Prostate gland (tissue), 2 donors: ENCODE measurements around the gene SIPA1. TPM values are rescaled to one million over a fixed set of nuclear protein-coding genes. Genes with fewer than 3 reads are reported as not detected.

Experiments
- DNase-seq: peaks from one replicate; pipeline ENCODE4 v3.0.0-alpha.2; 2019; ENCODE audit warnings: low spot score
- H3K27ac ChIP-seq, 2 donors: fragments of 200-600 bp; sonication (generic); 2 replicates each; pipeline ENCODE4 v1.5.1; 2017 to 2019
- H3K27me3 ChIP-seq: fragments of 200-600 bp; sonication (generic); replicated peaks from 2 replicates; pipeline ENCODE4 v1.5.1; 2019; ENCODE audit not compliant: insufficient read depth
- H3K36me3 ChIP-seq, 2 donors: fragments of 200-600 bp; sonication (generic); 1 replicate in 1 of 2; 2 replicates in 1 of 2; pipeline versions ENCODE4 v1.5.1 to v1.8.1; 2017 to 2019
- H3K4me1 ChIP-seq: fragments of 200-600 bp; sonication (generic); replicated peaks from 2 replicates; pipeline ENCODE4 v1.5.1; 2019
- H3K4me3 ChIP-seq, 2 donors: fragments of 200-600 bp; sonication (generic); 2 replicates each; pipeline ENCODE4 v1.5.1; 2017 to 2019
- H3K9me3 ChIP-seq: fragments of 200-600 bp; sonication (generic); 2 replicates; pipeline ENCODE4 v1.5.1; 2017
- POLR2A ChIP-seq: fragments of 450-650 bp; IDR thresholded peaks from one replicate; pipeline ENCODE4 v1.6.1; 2016; ENCODE audit warnings: antibody characterized with exemption, mild to moderate bottlenecking
- POLR2AphosphoS5 ChIP-seq: sonication (generic); formaldehyde crosslinking; IDR thresholded peaks from one replicate; pipeline ENCODE4 v1.6.1; 2017; ENCODE audit warnings: antibody characterized with exemption
- WGBS: methylation state at CpG from one replicate; pipeline ENCODE4 v1.1.5; 2018; 5-methylcytosine and 5-hydroxymethylcytosine counted together
- intact Hi-C: fragments of 100-400 bp; cut with DNase I; formaldehyde crosslinking; loops from one replicate; pipeline ENCODE4 v1.14.2; 2022
- total RNA-seq, 2 donors: library from RNA; depleted of rRNA; stranded (reverse); fragments of >200 nt; gene quantifications; one replicate each; pipeline ENCODE4 v1.1.0, GENCODE V29; 2016
- TF ChIP-seq, protein P1 (sequence below), 4 experiments: fragments of 200-600 bp in 2 of 4; fragments of 450-650 bp in 2 of 4; sonication (generic) in 2 of 4; IDR thresholded peaks; 1 replicate in 3 of 4; 2 replicates in 1 of 4; pipeline ENCODE4 v1.5.1; 2016 to 2019; ENCODE audit warnings: antibody characterized with exemption in 4 of 4, mild to moderate bottlenecking in 2 of 4, moderate library complexity in 2 of 4

SIPA1 gene
- total RNA-seq, 2 donors from 2014 or later = 38.2 to 45.2 TPM

DNA sequence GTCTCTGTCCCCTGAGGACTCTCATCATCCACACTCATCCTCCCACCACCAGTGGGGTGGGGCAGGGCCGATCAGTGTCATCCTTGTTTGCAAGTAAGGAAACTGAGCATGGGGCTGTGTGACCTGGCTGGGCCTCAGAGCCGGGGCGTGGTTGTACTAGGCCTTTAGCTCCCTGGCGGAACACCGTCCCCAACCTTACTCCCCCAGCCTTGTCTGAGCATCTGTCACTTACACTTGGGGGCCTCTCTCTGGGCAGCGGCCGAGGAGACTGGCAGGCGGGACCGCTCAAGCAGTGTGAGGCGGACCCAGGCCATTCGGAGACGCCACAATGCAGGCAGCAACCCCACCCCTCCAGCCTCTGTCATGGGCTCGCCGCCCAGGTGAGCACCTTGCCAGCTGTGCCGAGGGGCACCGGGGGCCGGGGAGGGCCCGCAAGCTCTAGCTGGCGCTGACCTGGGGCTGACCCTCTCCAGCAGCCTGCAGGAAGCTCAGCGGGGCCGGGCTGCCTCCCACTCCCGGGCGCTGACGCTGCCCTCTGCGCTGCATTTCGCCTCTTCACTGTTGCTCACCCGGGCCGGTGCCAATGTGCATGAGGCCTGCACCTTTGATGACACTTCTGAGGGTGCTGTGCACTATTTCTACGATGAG lies 18.5 kb upstream of the SIPA1 start:
- intact Hi-C loops = loop anchor here (5.0 kb wide), 1 partner anchor 33 kb away; no protein-coding TSS in a partner anchor
- peaks cover 14 to 32% of the 10 kb centered on the region in 2 donors for H3K36me3 ChIP-seq

DNA sequence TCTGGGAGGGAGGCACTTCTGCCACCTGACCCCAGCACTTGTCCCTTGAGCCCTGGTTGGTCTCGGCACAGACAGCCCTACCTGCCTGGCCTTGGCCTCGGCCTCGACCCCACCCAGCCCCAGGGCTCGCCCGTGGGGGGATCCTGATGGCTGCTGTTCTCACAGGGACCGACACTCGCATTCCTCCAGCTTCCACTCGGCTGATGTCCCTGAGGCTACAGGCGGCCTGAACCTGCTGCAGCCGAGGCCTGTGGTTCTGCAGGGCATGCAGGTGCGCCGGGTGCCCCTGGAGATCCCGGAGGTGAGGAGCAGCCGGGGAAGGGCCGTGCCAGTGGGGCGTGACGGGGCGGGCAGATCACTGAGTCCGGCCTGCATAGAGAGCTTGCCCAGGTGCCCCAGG lies 17.2 kb upstream of the SIPA1 start:
- Histone ChIP-seq H3K36me3 (peaks cover 14 to 32% of the 10 kb centered on the region in 2 donors), H3K27me3 (no peaks in the 10 kb centered on the region), H3K9me3 (no peaks in the 10 kb centered on the region), H3K27ac (no peak overlapping the region), H3K4me1 (peaks cover 9% of the 10 kb centered on the region), H3K4me3 (no peak overlapping the region)
- DNase-seq = no peak
- TF ChIP-seq, protein P1, sequence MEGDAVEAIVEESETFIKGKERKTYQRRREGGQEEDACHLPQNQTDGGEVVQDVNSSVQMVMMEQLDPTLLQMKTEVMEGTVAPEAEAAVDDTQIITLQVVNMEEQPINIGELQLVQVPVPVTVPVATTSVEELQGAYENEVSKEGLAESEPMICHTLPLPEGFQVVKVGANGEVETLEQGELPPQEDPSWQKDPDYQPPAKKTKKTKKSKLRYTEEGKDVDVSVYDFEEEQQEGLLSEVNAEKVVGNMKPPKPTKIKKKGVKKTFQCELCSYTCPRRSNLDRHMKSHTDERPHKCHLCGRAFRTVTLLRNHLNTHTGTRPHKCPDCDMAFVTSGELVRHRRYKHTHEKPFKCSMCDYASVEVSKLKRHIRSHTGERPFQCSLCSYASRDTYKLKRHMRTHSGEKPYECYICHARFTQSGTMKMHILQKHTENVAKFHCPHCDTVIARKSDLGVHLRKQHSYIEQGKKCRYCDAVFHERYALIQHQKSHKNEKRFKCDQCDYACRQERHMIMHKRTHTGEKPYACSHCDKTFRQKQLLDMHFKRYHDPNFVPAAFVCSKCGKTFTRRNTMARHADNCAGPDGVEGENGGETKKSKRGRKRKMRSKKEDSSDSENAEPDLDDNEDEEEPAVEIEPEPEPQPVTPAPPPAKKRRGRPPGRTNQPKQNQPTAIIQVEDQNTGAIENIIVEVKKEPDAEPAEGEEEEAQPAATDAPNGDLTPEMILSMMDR (IDR thresholded peaks at IDR 0.05) = no peak
- TF ChIP-seq POLR2AphosphoS5 (no peak), POLR2A (no peak)
- WGBS = 87% methylated on average over 12 of the region's 19 CpGs
- intact Hi-C loops = loop anchor here (10.0 kb wide), 1 partner anchor 154 kb away; no protein-coding TSS in a partner anchor

More for the DNA sequence above, 18.5 kb upstream of the SIPA1 start:
- no peak for TF ChIP-seq POLR2AphosphoS5
- Histone ChIP-seq H3K4me3 (no peak overlapping the region), H3K27me3 (no peaks in the 10 kb centered on the region), H3K9me3 (no peaks in the 10 kb centered on the region), H3K27ac (no peak overlapping the region), H3K4me1 (peaks cover 9% of the 10 kb centered on the region)
- DNase-seq = no peak
- 87% methylated on average over 25 of the region's 29 CpGs for WGBS

DNA sequence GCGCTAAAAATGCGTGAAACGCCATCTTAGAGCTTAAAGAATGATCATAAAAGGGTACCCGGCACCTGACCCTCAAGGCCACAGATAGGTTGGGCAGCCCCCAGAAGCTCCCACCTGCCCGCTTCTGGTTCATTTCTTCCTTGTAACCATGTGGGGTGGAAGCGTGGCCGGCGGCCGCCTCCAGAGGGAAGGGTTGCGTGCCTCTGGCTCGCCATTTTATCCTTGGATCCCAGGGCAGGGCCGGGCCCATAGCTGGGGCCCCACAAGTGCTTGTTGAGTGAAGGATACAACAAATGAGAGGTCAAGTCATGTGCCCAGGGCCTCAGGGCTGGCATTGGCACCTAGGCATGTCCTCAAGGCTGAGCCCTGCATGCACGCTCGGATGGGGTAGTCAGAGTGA lies 16.4 kb upstream of the SIPA1 start:
- H3K36me3 ChIP-seq = peaks cover 14 to 32% of the 10 kb centered on the region in 2 donors
- peaks cover 8% of the 10 kb centered on the region for H3K4me1 ChIP-seq
- no peaks in the 10 kb centered on the region for H3K9me3 ChIP-seq
- H3K27me3 ChIP-seq = no peaks in the 10 kb centered on the region
- no peak overlapping the region for H3K27ac ChIP-seq
- intact Hi-C loops = loop anchor here (10.0 kb wide), 1 partner anchor 153 kb away; no protein-coding TSS in a partner anchor
- WGBS = 93% methylated on average over 14 of the region's 14 CpGs
- TF ChIP-seq POLR2A (no peak), POLR2AphosphoS5 (no peak)
- TF ChIP-seq, protein P1 (IDR thresholded peaks at IDR 0.05) = no peak
- no peak for DNase-seq
- H3K4me3 ChIP-seq = no peak overlapping the region

DNA sequence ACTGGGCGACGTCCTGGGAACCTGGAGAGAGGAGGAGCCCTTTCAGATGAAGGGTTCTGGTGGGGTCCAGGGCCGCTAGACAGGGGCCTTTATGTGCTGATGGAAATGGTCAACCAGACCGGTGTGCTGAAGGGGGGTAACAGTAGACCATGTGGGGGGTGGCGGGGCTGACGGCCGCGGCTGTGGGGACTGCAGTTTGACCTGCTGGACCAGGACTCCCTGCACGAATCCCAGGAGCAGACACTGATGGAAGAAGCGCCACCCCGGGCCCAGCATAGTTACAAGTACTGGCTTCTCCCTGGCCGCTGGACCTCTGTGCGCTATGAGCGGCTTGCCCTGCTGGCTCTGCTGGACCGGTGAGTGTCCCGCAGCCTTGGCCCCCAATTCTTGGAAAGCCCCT lies 15.9 kb upstream of the SIPA1 start:
- no peak overlapping the region for H3K4me3 ChIP-seq
- peaks cover 3% of the 10 kb centered on the region for H3K4me1 ChIP-seq
- no peaks in the 10 kb centered on the region for H3K27me3 ChIP-seq
- H3K27ac ChIP-seq = no peak overlapping the region
- intact Hi-C loops = loop anchor here (10.0 kb wide), 1 partner anchor 153 kb away; no protein-coding TSS in a partner anchor
- DNase-seq = no peak
- 91% methylated on average over 16 of the region's 16 CpGs for WGBS
- TF ChIP-seq POLR2AphosphoS5 (no peak), POLR2A (no peak)
- TF ChIP-seq, protein P1 (IDR thresholded peaks at IDR 0.05) = no peak
- H3K36me3 ChIP-seq = peaks cover 16 to 38% of the 10 kb centered on the region in 2 donors
- H3K9me3 ChIP-seq = no peaks in the 10 kb centered on the region

DNA sequence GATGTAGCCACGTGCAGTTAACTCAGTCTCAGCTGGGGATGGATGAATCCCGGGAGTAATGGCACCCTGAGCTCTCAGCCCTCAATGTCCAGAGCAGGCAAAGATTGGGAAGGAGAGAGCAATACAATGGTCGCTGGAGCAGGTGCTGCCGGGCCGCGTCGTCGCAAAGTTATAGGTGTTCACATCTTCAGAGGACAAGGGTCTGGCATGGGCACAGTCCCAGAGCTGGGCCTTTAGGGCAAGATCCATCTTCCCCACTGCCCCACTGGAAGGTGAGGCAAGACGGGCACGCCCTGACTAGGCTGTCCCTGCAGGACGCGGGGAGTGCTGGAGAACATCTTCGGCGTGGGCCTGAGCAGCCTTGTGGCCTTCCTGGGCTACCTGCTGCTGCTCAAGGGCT lies 14.7 kb upstream of the SIPA1 start:
- no peaks in the 10 kb centered on the region for H3K27me3 ChIP-seq
- H3K4me3 ChIP-seq = no peak overlapping the region
- H3K36me3 ChIP-seq = peaks cover 18 to 33% of the 10 kb centered on the region in 2 donors
- no peaks in the 10 kb centered on the region for H3K4me1 ChIP-seq
- TF ChIP-seq POLR2AphosphoS5 (no peak), POLR2A (no peak)
- TF ChIP-seq, protein P1 (IDR thresholded peaks at IDR 0.05) = no peak
- intact Hi-C loops = loop anchor here (10.0 kb wide), 1 partner anchor 152 kb away; no protein-coding TSS in a partner anchor
- DNase-seq = no peak
- WGBS = 90% methylated on average over 14 of the region's 14 CpGs
- no peaks in the 10 kb centered on the region for H3K9me3 ChIP-seq
- H3K27ac ChIP-seq = no peak overlapping the region
